T follicular helper cell (primary cell): ENCODE results near the gene PPM1E.
"Not testable (repeated sequence)": the region's sequence is repeated elsewhere in the genome, so short reads cannot be mapped to it uniquely, and the experiment has no call there.

Source experiments
- DNase-seq: peaks from one replicate; pipeline ENCODE4 v3.0.0-alpha.2; 2020; ENCODE audit warnings: low read depth
- total RNA-seq, 2 experiments: gene quantifications; one replicate each; lab custom pipeline; 2026; lab: John Stamatoyannopoulos, UW

The PPM1E gene
- 0 to 0.18 reads per million in 2 experiments for total RNA-seq

- DNase-seq, result peak; percentile 7
Measured at GRCh38 chr17:58755577-58756245, at the start of gene PPM1E. TSS of gene PPM1E (plus strand) at chr17:58755854.

GRCh38 chr17:58706351-58707140 is 49.1 kb upstream of the PPM1E start:
- DNase-seq, result no peak

GRCh38 chr17:58710948-58711552 is 44.6 kb upstream of the PPM1E start:
- DNase-seq, result peak; percentile 14

DNA sequence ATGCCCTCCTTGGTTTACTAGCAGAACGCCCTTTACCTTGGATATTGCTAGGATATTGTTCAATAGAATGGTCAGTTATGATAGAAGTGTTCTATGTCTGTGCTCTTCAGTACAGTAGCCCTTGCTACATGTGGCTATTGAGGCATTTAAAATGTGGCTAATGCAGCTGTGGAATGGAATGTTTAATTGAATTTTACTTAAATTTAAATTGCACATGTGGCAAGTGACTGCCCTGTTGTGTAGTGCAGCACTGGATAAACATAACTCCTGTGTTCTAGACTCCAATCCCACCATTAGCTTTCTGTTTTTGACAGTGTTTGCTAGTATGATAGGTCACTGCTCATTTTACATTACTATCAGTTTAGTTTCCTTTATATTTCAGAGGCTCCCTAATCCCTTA is 33.4 kb upstream of the PPM1E start:
- no peak for DNase-seq

DNA sequence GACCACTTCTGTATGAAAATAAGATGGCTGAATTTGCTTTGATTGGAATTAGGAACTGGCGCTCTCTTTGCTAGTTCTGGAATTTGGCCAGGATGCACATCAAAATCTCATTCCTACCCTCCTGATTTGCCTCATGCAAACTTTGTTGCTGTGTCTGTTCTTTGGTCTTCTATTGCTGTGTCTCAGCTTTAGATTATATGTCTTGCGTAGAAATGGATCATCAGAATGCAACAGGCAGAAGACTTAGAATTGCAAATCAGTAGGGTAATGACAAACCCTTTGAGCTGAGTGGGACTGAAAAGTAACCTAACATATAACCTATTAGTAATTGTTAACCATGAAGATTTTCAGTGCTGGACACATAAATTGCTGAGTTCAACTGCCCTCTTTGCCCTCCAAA is 33.0 kb upstream of the PPM1E start:
- DNase-seq, result no peak

- DNase-seq, result no peak
Measured at GRCh38 chr17:58728798-58729197, 26.9 kb upstream of the PPM1E start.

- no peak for DNase-seq
Measured at GRCh38 chr17:58730937-58731336, 24.7 kb upstream of the PPM1E start.

DNA sequence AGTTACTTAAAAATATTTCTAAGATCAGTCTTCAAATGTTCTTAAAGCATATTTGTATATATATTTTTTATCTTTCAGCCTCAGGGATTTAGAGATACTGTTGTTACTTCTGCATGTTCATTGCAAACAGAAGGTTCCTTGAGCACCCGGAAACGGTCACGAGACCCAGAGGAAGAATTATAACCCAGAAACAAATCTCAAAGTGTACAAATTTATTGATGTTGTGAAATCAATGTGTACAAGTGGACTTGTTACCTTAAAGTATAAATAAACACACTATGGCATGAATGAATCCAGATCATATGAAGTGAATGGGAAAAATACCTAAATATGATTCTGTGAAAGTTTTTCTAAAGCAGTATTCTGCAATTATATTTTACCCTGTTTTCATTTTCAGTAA is 21.6 kb upstream of the PPM1E start:
- DNase-seq, result no peak

- no peak for DNase-seq
Measured at GRCh38 chr17:58734811-58735210, 20.8 kb upstream of the PPM1E start.

DNA sequence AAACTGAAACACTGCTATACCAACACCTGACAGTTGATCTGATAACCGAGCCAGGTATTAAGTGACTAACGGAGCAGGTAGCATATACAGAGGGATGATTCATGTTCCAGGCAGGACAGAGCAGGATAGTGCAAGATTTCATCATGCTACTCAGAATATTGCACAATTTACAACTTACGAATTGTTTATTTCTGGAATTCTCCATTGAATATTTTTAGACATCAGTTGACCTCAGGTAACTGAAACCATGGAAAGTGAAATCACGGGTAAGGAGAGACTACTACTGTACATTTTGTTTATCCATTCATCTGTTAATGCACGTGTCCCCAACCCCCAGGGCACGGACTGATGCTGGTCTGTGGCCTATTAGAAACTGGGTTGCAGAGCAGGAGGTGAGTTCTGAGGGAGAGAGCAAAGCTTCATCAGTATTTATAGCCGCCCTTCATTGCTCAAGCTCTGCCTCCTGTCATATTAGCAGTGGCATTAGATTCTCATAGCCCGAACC is 14.5 kb upstream of the PPM1E start:
- no peak for DNase-seq

DNA sequence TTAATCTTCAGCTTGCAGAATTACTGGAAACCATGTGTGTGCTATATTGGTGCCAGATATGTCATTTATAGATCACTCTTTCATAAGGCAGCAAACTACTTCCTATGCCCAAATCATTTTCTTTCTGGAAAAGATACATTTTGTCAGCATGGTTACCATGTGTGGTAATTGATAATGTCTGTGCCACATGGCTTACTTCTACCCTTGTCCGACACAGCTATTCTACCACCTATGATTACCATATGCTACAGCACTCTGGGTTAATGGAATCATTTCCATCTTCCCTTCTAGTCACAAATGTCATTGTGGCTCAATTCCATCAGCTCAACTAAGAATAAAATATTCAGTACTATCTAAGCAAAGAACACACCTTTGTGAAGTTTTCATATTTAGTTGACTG is 8.0 kb upstream of the PPM1E start:
- no peak for DNase-seq

DNA sequence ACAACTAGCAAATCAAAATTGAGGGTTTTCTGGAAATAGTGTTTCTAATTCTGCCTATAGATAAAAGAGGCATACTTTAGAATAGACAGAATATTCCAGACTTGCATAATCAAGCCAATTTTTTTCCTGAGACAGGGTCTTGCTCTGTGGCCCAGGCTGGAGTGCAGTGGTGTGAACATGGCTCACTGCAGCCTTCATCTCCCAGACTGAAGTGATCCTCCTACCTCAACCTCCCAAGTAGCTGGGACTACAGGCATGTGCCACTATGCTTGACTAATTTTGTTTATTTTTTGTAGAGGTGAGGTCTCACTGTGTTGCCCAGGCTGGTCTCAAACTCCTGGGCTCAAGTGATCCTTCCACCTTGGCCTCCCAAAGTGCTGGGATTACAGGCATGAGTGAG is 6.0 kb upstream of the PPM1E start:
- DNase-seq, result not testable (repeated sequence)

DNA sequence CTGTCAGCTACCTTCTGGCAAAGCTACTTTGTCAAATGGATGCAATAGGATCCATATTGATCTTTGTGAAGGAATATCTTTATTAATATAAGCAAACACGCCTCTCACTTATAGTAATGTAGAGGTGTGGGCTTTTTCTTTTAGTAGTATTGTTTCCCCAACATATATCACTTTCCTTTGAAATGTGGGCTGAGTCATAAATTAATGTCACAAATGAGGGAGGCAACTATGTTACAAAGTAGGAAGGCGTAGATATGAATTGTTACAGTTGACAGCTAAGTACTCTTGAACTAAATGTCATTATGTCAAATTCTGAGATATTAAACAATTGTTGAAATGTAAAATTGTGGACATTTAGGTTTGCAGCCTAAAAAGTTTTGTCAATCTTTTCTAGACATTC is 2.6 kb upstream of the PPM1E start:
- DNase-seq, result no peak

GRCh38 chr17:58755269-58755576 is 431 bp upstream of the PPM1E start:
- no peak for DNase-seq

- no peak for DNase-seq
Measured at GRCh38 chr17:58756246-58757161, 850 bp downstream of the PPM1E start.

DNA sequence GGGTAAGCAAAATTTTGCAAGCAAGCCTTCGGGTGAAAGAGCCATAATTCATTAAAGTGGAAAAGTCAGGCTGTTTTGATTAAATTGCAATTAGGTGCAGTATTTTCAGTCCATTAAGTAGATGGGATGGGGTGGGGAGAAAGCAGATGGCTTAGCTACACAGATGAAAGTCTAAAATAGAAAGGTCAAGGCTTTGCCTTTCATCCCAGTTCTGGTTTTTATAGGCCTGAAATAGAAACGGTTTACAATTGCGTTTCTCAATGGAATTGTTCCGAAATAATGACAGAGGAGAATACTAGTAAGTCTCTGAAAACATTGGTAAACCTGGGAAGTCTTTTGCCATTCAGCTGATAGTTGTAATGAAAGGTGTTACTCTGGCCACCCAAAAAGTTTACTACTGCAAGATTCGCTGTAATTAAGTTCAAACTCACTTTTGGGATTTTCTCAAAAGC is 1.5 kb downstream of the PPM1E start:
- DNase-seq, result no peak

DNA sequence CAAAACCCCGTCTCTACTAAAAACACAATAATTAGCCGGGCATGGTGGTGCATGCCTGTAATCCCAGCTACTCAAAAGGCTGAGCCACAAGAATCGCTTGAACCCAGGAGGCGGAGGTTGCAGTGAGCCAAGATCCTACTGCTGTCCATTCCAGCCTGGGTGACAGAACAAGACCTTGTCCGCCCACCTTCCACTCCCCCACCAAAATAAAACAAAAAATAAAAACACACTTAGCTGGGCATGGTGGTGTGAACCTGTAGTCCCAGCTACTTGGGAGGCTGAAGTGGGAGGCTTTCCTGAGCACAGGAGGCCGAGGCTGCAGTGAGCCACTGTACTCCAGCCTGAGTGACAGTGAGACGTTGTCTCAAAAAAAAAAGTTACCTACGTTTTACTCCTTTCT is 3.2 kb downstream of the PPM1E start:
- no peak for DNase-seq

DNA sequence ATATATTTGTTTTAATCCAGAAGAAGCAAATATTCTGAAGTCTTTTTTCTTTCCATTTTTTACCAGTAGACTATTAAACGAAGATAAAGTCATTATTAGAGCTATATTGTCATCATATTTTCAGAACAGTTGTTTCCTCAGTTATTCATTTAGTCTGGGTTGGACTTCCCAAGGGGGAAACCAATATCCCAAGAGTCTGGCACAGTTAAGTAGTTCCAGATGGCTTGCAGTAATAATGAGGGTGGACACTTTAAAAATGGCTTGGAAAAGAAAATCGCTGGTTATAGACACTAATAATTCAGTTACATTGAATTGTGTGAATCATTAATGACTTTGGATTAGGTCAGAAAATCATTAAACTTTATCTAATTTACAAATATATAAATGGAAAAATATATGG is 3.9 kb downstream of the PPM1E start:
- DNase-seq, result no peak

GRCh38 chr17:58760248-58760647 is 4.6 kb downstream of the PPM1E start:
- DNase-seq, result no peak

DNA sequence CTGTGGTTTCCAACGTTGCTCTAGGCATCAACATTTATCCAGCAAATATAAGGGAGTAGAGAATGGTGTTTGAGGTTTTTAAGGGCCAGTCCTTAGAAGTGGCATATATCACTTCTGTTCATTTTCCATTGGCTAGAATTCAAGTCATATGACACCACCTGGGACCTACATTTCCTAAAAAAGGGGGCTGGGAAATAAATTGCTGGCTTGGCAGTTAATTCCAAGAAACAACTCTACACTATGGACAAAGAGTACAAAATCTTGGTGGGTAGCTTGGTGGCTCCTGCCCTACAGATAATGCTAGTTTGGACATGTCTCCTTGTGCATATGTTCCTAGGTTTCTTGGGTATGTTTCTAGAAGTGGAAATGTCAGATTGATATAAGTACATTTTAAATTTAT is 7.6 kb downstream of the PPM1E start:
- no peak for DNase-seq

GRCh38 chr17:58764373-58764772 is 8.7 kb downstream of the PPM1E start:
- DNase-seq, result no peak

DNA sequence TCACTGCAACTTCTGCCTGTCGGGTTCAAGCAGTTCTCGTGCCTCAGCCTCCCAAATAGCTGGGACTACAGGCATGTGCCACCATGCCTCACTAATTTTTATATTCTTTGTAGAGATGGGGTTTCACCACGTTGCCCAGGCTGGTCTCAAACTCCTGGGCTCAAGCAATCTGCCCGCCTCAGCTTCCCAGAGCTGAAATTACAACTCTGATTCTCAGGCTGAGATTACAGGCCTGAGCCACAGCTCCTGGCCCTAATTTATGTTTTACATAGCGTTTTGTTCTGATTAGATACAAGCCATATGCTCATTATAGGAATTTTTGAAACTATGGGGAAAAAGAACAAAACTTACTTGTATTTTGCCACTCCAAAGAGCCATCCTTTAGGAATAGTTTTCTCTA is 22.8 kb downstream of the PPM1E start:
- not testable (repeated sequence) for DNase-seq
